HUES6 (cell line): Measurements from ENCODE around the gene LRRC36.

ENCODE experiments used
- H3K27ac ChIP-seq: 2 replicates; pipeline ENCODE4 v1.7.0; 2013; ENCODE audit warnings: low read depth, mild to moderate bottlenecking, low read length, inconsistent platforms
- H3K27me3 ChIP-seq: 2 replicates; pipeline ENCODE4 v1.6.1; 2013; ENCODE audit warnings: low read length; ENCODE audit not compliant: control insufficient read depth, insufficient read depth
- H3K36me3 ChIP-seq: 2 replicates; pipeline ENCODE4 v1.6.1; 2013; ENCODE audit warnings: low read length; ENCODE audit not compliant: control insufficient read depth, insufficient read depth
- H3K4me1 ChIP-seq: 2 replicates; pipeline ENCODE4 v1.6.1; 2013; ENCODE audit warnings: low read length; ENCODE audit not compliant: control insufficient read depth, insufficient read depth
- H3K4me3 ChIP-seq: 2 replicates; pipeline ENCODE4 v1.5.1; 2013; ENCODE audit warnings: low read depth, low read length
- H3K9ac ChIP-seq: one replicate; pipeline ENCODE4 v1.6.1; 2013; ENCODE audit warnings: mild to moderate bottlenecking, low read length
- H3K9me3 ChIP-seq: 2 replicates; pipeline ENCODE4 v1.6.1; 2013; ENCODE audit warnings: low read depth, low read length; ENCODE audit not compliant: control insufficient read depth, insufficient read depth

LRRC36 gene

GRCh38 chr16:67298277-67298676, 28.3 kb upstream of the LRRC36 start:
- Histone ChIP-seq H3K27ac (no peak overlapping the region), H3K4me1 (peaks cover 7% of the 10 kb centered on the region; the same call in 1 of the 2 replicates), H3K9ac (no peak overlapping the region), H3K36me3 (no peaks in the 10 kb centered on the region), H3K9me3 (no peaks in the 10 kb centered on the region), H3K27me3 (peaks cover 11% of the 10 kb centered on the region; the same call in 1 of the 2 replicates), H3K4me3 (no peak overlapping the region)

GRCh38 chr16:67299269-67299668, 27.3 kb upstream of the LRRC36 start:
- H3K4me1 ChIP-seq = peaks cover 7% of the 10 kb centered on the region; the same call in 1 of the 2 replicates
- peaks cover 11% of the 10 kb centered on the region; the same call in 1 of the 2 replicates for H3K27me3 ChIP-seq

GRCh38 chr16:67301080-67301782, 25.4 kb upstream of the LRRC36 start:
- Histone ChIP-seq H3K9ac (no peak overlapping the region), H3K9me3 (no peaks in the 10 kb centered on the region), H3K27ac (no peak overlapping the region), H3K4me3 (no peak overlapping the region), H3K36me3 (no peaks in the 10 kb centered on the region), H3K4me1 (peaks cover 7% of the 10 kb centered on the region; the same call in 1 of the 2 replicates), H3K27me3 (peaks cover 2% of the 10 kb centered on the region; the same call in 1 of the 2 replicates)

More at GRCh38 chr16:67299269-67299668, 27.3 kb upstream of the LRRC36 start:
- no peak overlapping the region for H3K27ac ChIP-seq
- no peaks in the 10 kb centered on the region for H3K36me3 ChIP-seq
- H3K4me3 ChIP-seq = no peak overlapping the region
- no peaks in the 10 kb centered on the region for H3K9me3 ChIP-seq
- H3K9ac ChIP-seq = no peak overlapping the region

GRCh38 chr16:67302076-67302475, 24.5 kb upstream of the LRRC36 start:
- no peaks in the 10 kb centered on the region for H3K36me3 ChIP-seq
- no peak overlapping the region for H3K9ac ChIP-seq
- no peaks in the 10 kb centered on the region for H3K9me3 ChIP-seq
- no peak overlapping the region for H3K4me3 ChIP-seq
- no peaks in the 10 kb centered on the region; the same call in 1 of the 2 replicates for H3K27me3 ChIP-seq
- H3K4me1 ChIP-seq = peaks cover 7% of the 10 kb centered on the region; the same call in 1 of the 2 replicates
- no peak overlapping the region for H3K27ac ChIP-seq

GRCh38 chr16:67302970-67303369, 23.6 kb upstream of the LRRC36 start:
- Histone ChIP-seq H3K27me3 (no peaks in the 10 kb centered on the region; the same call in 1 of the 2 replicates), H3K36me3 (no peaks in the 10 kb centered on the region), H3K9ac (no peak overlapping the region), H3K4me3 (no peak overlapping the region), H3K27ac (no peak overlapping the region), H3K4me1 (peaks cover 7% of the 10 kb centered on the region; the same call in 1 of the 2 replicates), H3K9me3 (no peaks in the 10 kb centered on the region)

- Histone ChIP-seq H3K4me3 (no peak overlapping the region), H3K27me3 (no peaks in the 10 kb centered on the region; the same call in 1 of the 2 replicates), H3K9me3 (no peaks in the 10 kb centered on the region), H3K36me3 (no peaks in the 10 kb centered on the region), H3K4me1 (peaks cover 7% of the 10 kb centered on the region; the same call in 1 of the 2 replicates), H3K9ac (no peak overlapping the region), H3K27ac (no peak overlapping the region)
These were observed 22.6 kb upstream of the LRRC36 start for GRCh38 chr16:67304020-67304419.

GRCh38 chr16:67305216-67306071, 21.2 kb upstream of the LRRC36 start:
- Histone ChIP-seq H3K27me3 (no peaks in the 10 kb centered on the region), H3K36me3 (no peaks in the 10 kb centered on the region), H3K4me1 (peaks cover 7% of the 10 kb centered on the region; the same call in 1 of the 2 replicates), H3K9ac (no peak overlapping the region), H3K9me3 (no peaks in the 10 kb centered on the region), H3K4me3 (no peak overlapping the region), H3K27ac (no peak overlapping the region)

GRCh38 chr16:67310561-67310960, 16.1 kb upstream of the LRRC36 start:
- H3K27ac ChIP-seq = no peak overlapping the region
- H3K9ac ChIP-seq = no peak overlapping the region
- no peaks in the 10 kb centered on the region for H3K4me1 ChIP-seq
- H3K4me3 ChIP-seq = no peak overlapping the region
- no peaks in the 10 kb centered on the region for H3K9me3 ChIP-seq
- no peaks in the 10 kb centered on the region for H3K36me3 ChIP-seq
- no peaks in the 10 kb centered on the region for H3K27me3 ChIP-seq

GRCh38 chr16:67311607-67312488, 14.8 kb upstream of the LRRC36 start:
- no peak overlapping the region for H3K27ac ChIP-seq
- no peaks in the 10 kb centered on the region for H3K36me3 ChIP-seq
- no peak overlapping the region for H3K4me3 ChIP-seq
- no peak overlapping the region for H3K9ac ChIP-seq
- no peaks in the 10 kb centered on the region for H3K27me3 ChIP-seq
- H3K4me1 ChIP-seq = no peaks in the 10 kb centered on the region
- no peaks in the 10 kb centered on the region for H3K9me3 ChIP-seq

- no peak overlapping the region for H3K4me3 ChIP-seq
- H3K36me3 ChIP-seq = no peaks in the 10 kb centered on the region
- no peaks in the 10 kb centered on the region for H3K4me1 ChIP-seq
- H3K27me3 ChIP-seq = no peaks in the 10 kb centered on the region
- H3K9ac ChIP-seq = no peak overlapping the region
- no peak overlapping the region for H3K27ac ChIP-seq
- H3K9me3 ChIP-seq = no peaks in the 10 kb centered on the region
These were observed 13.9 kb upstream of the LRRC36 start for GRCh38 chr16:67312719-67313118.
